ENCODE results near the gene SNED1. TPM values are rescaled to one million over a fixed set of nuclear protein-coding genes. Genes with fewer than 3 reads are reported as not detected.

SNED1 gene
- total RNA-seq, 1 experiment from 2014 or later = not detected

- POLR2A ChIA-PET = no interaction called here
- CTCF ChIA-PET = no interaction called here
- DNase-seq = no peak
- Histone ChIP-seq H3K9me3 (no peaks in the 10 kb centered on the region), H3K27me3 (replicated peaks; ENCODE audit: control insufficient read depth, insufficient read depth, low read length) (no peaks in the 10 kb centered on the region; the same call in 1 of the 2 replicates), H3K36me3 (ENCODE audit: control insufficient read depth, insufficient read depth, low read length) (no peaks in the 10 kb centered on the region), H3K4me3 (ENCODE audit: low read depth, low read length) (no peak overlapping the region), H3K4me1 (no peaks in the 10 kb centered on the region)
- intact Hi-C loops (cut with micrococcal nuclease; ENCODE audit: unreplicated experiment) = no loop called here
- Mint-ChIP-seq H3K36me3 (ENCODE audit: insufficient read depth, unreplicated experiment) (no peaks in the 10 kb centered on the region), H3K4me3 (ENCODE audit: unreplicated experiment) (no peak overlapping the region), H3K9me3 (ENCODE audit: unreplicated experiment) (no peaks in the 10 kb centered on the region), H3K4me1 (ENCODE audit: low read depth, unreplicated experiment) (no peaks in the 10 kb centered on the region), H3K27ac (ENCODE audit: unreplicated experiment) (no peak overlapping the region), H3K27me3 (ENCODE audit: insufficient read depth, unreplicated experiment) (no peaks in the 10 kb centered on the region)
- no peak for TF ChIP-seq CTCF (IDR thresholded peaks at IDR 0.05; ENCODE audit: insufficient read depth in 1 of 2, low read depth in 1 of 2, low read length in 1 of 2, severe bottlenecking in 1 of 2, unreplicated experiment in 1 of 2)
- BruUV-seq (replicated peaks) = no TSS peak
These were observed 37.5 kb downstream of the SNED1 start for GRCh38 chr2:241035818-241036396.

GRCh38 chr2:241036397-241036963 is 38.1 kb downstream of the SNED1 start:
- Mint-ChIP-seq H3K36me3 (ENCODE audit: insufficient read depth, unreplicated experiment) (no peaks in the 10 kb centered on the region), H3K4me1 (ENCODE audit: low read depth, unreplicated experiment) (no peaks in the 10 kb centered on the region), H3K27me3 (ENCODE audit: insufficient read depth, unreplicated experiment) (no peaks in the 10 kb centered on the region), H3K9me3 (ENCODE audit: unreplicated experiment) (no peaks in the 10 kb centered on the region), H3K27ac (ENCODE audit: unreplicated experiment) (no peak overlapping the region), H3K4me3 (ENCODE audit: unreplicated experiment) (no peak overlapping the region)
- CTCF ChIA-PET = no interaction called here
- DNase-seq = peak; percentile 39 to 47
- Histone ChIP-seq H3K9me3 (no peaks in the 10 kb centered on the region), H3K4me3 (ENCODE audit: low read depth, low read length) (peak overlapping the region; percentile 12; the same call in 1 of the 2 replicates), H3K36me3 (ENCODE audit: control insufficient read depth, insufficient read depth, low read length) (no peaks in the 10 kb centered on the region), H3K27me3 (replicated peaks; ENCODE audit: control insufficient read depth, insufficient read depth, low read length) (no peaks in the 10 kb centered on the region; the same call in 1 of the 2 replicates), H3K4me1 (no peaks in the 10 kb centered on the region)
- POLR2A ChIA-PET = no interaction called here
- BruUV-seq (replicated peaks) = no TSS peak
- intact Hi-C loops (cut with micrococcal nuclease; ENCODE audit: unreplicated experiment) = no loop called here
- no peak for TF ChIP-seq CTCF (IDR thresholded peaks at IDR 0.05; ENCODE audit: insufficient read depth in 1 of 2, low read depth in 1 of 2, low read length in 1 of 2, severe bottlenecking in 1 of 2, unreplicated experiment in 1 of 2)

- Histone ChIP-seq H3K4me1 (no peaks in the 10 kb centered on the region), H3K4me3 (ENCODE audit: low read depth, low read length) (no peak overlapping the region), H3K27me3 (replicated peaks; ENCODE audit: control insufficient read depth, insufficient read depth, low read length) (no peaks in the 10 kb centered on the region; the same call in 1 of the 2 replicates), H3K9me3 (no peaks in the 10 kb centered on the region), H3K36me3 (ENCODE audit: control insufficient read depth, insufficient read depth, low read length) (no peaks in the 10 kb centered on the region)
- ChIA-PET CTCF (no interaction called here), POLR2A (no interaction called here)
- Mint-ChIP-seq H3K27me3 (ENCODE audit: insufficient read depth, unreplicated experiment) (no peaks in the 10 kb centered on the region), H3K4me1 (ENCODE audit: low read depth, unreplicated experiment) (no peaks in the 10 kb centered on the region), H3K36me3 (ENCODE audit: insufficient read depth, unreplicated experiment) (no peaks in the 10 kb centered on the region), H3K27ac (ENCODE audit: unreplicated experiment) (no peak overlapping the region), H3K9me3 (ENCODE audit: unreplicated experiment) (no peaks in the 10 kb centered on the region), H3K4me3 (ENCODE audit: unreplicated experiment) (no peak overlapping the region)
- intact Hi-C loops (cut with micrococcal nuclease; ENCODE audit: unreplicated experiment) = no loop called here
- no TSS peak for BruUV-seq (replicated peaks)
- no peak for DNase-seq
- TF ChIP-seq CTCF (IDR thresholded peaks at IDR 0.05; ENCODE audit: insufficient read depth in 1 of 2, low read depth in 1 of 2, low read length in 1 of 2, severe bottlenecking in 1 of 2, unreplicated experiment in 1 of 2) = no peak
These were observed 38.6 kb downstream of the SNED1 start for GRCh38 chr2:241036964-241037421.
